HepG2 (cell line): ENCODE results near the gene SLC16A4. TPM values are rescaled to one million over a fixed set of nuclear protein-coding genes. Genes with fewer than 3 reads are reported as not detected.

Experiments
- ATAC-seq: fragments of 200-7000 bp; cut with Tn5 transposase; 3 replicates; pipeline ENCODE4 v1.9.1; 2020; ENCODE audit warnings: mild to moderate bottlenecking, moderate library complexity
- BruUV-seq: library from RNA; stranded (reverse); fragments of 400-500 nt; replicated peaks from 2 replicates; lab custom pipeline; 2021; lab: Mats Ljungman, UMichigan
- CTCF ChIA-PET: fragments of 300-600 bp; formaldehyde crosslinking; extraction: SDS; loops from one replicate; lab custom pipeline; 2021; ENCODE audit warnings: low total read pairs, inconsistent platforms, low intra/inter-chr PET ratio; lab: Yijun Ruan, JAX
- POLR2A ChIA-PET: fragments of 350-600 bp; sonication (Branson Sonifier 250); formaldehyde crosslinking; loops from one replicate; lab custom pipeline; 2020; ENCODE audit warnings: antibody characterized with exemption, inconsistent platforms; lab: Yijun Ruan, JAX
- DNase-seq: peaks from one replicate; pipeline ENCODE4 v3.0.0-alpha.2; 2015; ENCODE audit warnings: low spot score
- FAIRE-seq: peaks from 3 replicates; lab custom pipeline; 2011; peaks lifted over from hg19 to GRCh38; lab: Jason Lieb, UNC
- H2AFZ ChIP-seq: one replicate; pipeline ENCODE4 v1.6.1; 2011; ENCODE audit warnings: low read length, inconsistent platforms
- H3K27ac ChIP-seq: fragments of 300-600 bp; 3 replicates; pipeline ENCODE4 v1.8.0; 2011; ENCODE audit warnings: mixed run types, mild to moderate bottlenecking, mixed read lengths, low read length, inconsistent platforms; ENCODE audit not compliant: insufficient read depth; ENCODE audit errors: extremely low read length
- H3K27me3 ChIP-seq, 2 experiments: fragments of 200-600 bp in 1 of 2; 2 replicates in 1 of 2; 3 replicates in 1 of 2; pipeline versions ENCODE4 v1.6.0 to v1.8.0; 2011; ENCODE audit warnings: low read length in 2 of 2, mild to moderate bottlenecking in 2 of 2, moderate library complexity in 2 of 2, inconsistent platforms in 1 of 2; ENCODE audit not compliant: insufficient read depth in 2 of 2, control insufficient read depth in 1 of 2
- H3K36me3 ChIP-seq, 2 experiments: fragments of 200-600 bp in 1 of 2; replicated peaks in 1 of 2; 2 replicates in 1 of 2; 3 replicates in 1 of 2; pipeline versions ENCODE4 v1.5.1 to v1.8.0; 2011; ENCODE audit warnings: low read length in 2 of 2, inconsistent platforms in 1 of 2; ENCODE audit not compliant: insufficient read depth in 2 of 2, control insufficient read depth in 1 of 2
- H3K4me1 ChIP-seq: 2 replicates; pipeline ENCODE4 v1.5.1; 2012; ENCODE audit warnings: low read length, inconsistent platforms; ENCODE audit not compliant: insufficient read depth
- H3K4me2 ChIP-seq: 2 replicates; pipeline ENCODE4 v1.6.0; 2011; ENCODE audit warnings: low read depth, low read length, inconsistent platforms
- H3K4me3 ChIP-seq, 3 experiments: fragments of 200-600 bp in 1 of 3; sonication (generic), shearing (Covaris generic) in 1 of 3; replicated peaks in 1 of 3; 2 replicates each; pipeline ENCODE4 v1.5.1; 2011 to 2016; ENCODE audit warnings: low read length in 3 of 3, inconsistent platforms in 2 of 3, low read depth in 2 of 3, mild to moderate bottlenecking in 2 of 3, control low read depth in 1 of 3, mixed read lengths in 1 of 3; ENCODE audit not compliant: insufficient read depth in 1 of 3
- H3K79me2 ChIP-seq: one replicate; pipeline ENCODE4 v1.6.1; 2011; ENCODE audit warnings: low read length, inconsistent platforms; ENCODE audit not compliant: insufficient read depth
- H3K9ac ChIP-seq: 2 replicates; pipeline ENCODE4 v1.6.0; 2011; ENCODE audit warnings: mild to moderate bottlenecking, low read depth, low read length, inconsistent platforms; ENCODE audit not compliant: insufficient read depth
- H3K9me3 ChIP-seq: 2 replicates; pipeline ENCODE4 v1.5.1; 2012; ENCODE audit warnings: mild to moderate bottlenecking, low read length
- H4K20me1 ChIP-seq: 2 replicates; pipeline ENCODE4 v1.6.0; 2011; ENCODE audit warnings: inconsistent platforms, mild to moderate bottlenecking, low read length, moderate library complexity; ENCODE audit not compliant: insufficient read depth
- CEBPG ChIP-seq: IDR thresholded peaks from 2 replicates; pipeline ENCODE4 v1.6.1; 2016
- CENPT ChIP-seq: sonication (generic); formaldehyde crosslinking; IDR thresholded peaks from 2 replicates; pipeline ENCODE4 v1.8.0; 2022; ENCODE audit warnings: low read depth, mild to moderate bottlenecking, moderate library complexity, missing genetic modification reagents
- MAFF ChIP-seq: IDR thresholded peaks from 2 replicates; pipeline ENCODE4 v1.6.1; 2011; ENCODE audit warnings: low read depth, low read length, improper control_type of control experiment
- MAFK ChIP-seq, 2 experiments: IDR thresholded peaks in 1 of 2; conservative IDR thresholded peaks in 1 of 2; 2 replicates each; pipeline ENCODE4 v1.6.1; 2011; ENCODE audit warnings: improper control_type of control experiment in 2 of 2, low read length in 2 of 2
- SKI ChIP-seq: fragments of 450-650 bp; IDR thresholded peaks from one replicate; pipeline ENCODE4 v1.6.1; 2018; ENCODE audit warnings: mild to moderate bottlenecking; ENCODE audit not compliant: partially characterized antibody
- SPEN ChIP-seq: sonication (generic); formaldehyde crosslinking; IDR thresholded peaks from 2 replicates; pipeline ENCODE4 v1.5.1; 2020; ENCODE audit warnings: low read depth, mild to moderate bottlenecking, missing genetic modification reagents
- WGBS: methylation state at CpG from one replicate; pipeline ENCODE4 v1.1.6; 2017; ENCODE audit warnings: low lambda C conversion rate; 5-methylcytosine and 5-hydroxymethylcytosine counted together
- in situ Hi-C: cut with HindIII; loops from 2 replicates; pipeline ENCODE4 v1.10.0; 2017; ENCODE audit warnings: low pct_unique_long_range_greater_than_20kb; ENCODE audit not compliant: extremely low pct_ligation_motif_present
- intact Hi-C: fragments of 100-400 bp; cut with micrococcal nuclease; formaldehyde crosslinking; loops from one replicate; pipeline ENCODE4 v1.10.0; 2022; ENCODE audit not compliant: unreplicated experiment
- polyA plus RNA-seq, 8 experiments: library from polyadenylated mRNA; depleted of rRNA in 3 of 8; stranded (reverse) in 7 of 8; unstranded in 1 of 8; fragments of >200 nt; fragmentation: Illumina TruSeq in 4 of 8; extraction: Trizol in 4 of 8; gene quantifications; 2 replicates each; pipeline versions ENCODE4 v1.2.1 to v1.2.3, GENCODE V29; 2011 to 2016; ENCODE audit warnings: low read depth in 4 of 8, missing spikeins in 1 of 8, mixed read lengths in 1 of 8; ENCODE audit not compliant: insufficient read depth in 1 of 8
- total RNA-seq, 5 experiments: library from RNA; depleted of rRNA; stranded (reverse); fragments of >200 nt; fragmentation: Illumina TruSeq; extraction: Trizol; gene quantifications; 2 replicates each; pipeline ENCODE4 v1.2.3, GENCODE V29; 2016; ENCODE audit warnings: low read depth in 1 of 5
- TF ChIP-seq, protein P1 (sequence below): IDR thresholded peaks from 2 replicates; pipeline ENCODE4 v1.6.1; 2018; ENCODE audit warnings: missing genetic modification reagents, mild to moderate bottlenecking, missing compliant biosample characterization

Gene SLC16A4
- total and polyA plus RNA-seq, 2 of the 13 experiments (the other 11 are each of a cell fraction or from before 2014, with no cell fraction given) = 1.1 to 1.5 TPM

- ChIA-PET POLR2A (no interaction called here), CTCF (no interaction called here)
- H3K27me3 ChIP-seq = no peaks in the 10 kb centered on the region
Measured at GRCh38 chr1:110387048-110387754, 3.6 kb downstream of the SLC16A4 start.

GRCh38 chr1:110385369-110385768, 5.5 kb downstream of the SLC16A4 start:
- FAIRE-seq (no peak), DNase-seq (no peak), ATAC-seq (no peak)
- no peak overlapping the region for H3K27ac ChIP-seq
- ChIA-PET POLR2A (no interaction called here), CTCF (no interaction called here)
- no peak overlapping the region for H3K4me3 ChIP-seq
- H2AFZ ChIP-seq = no peak overlapping the region
- intact Hi-C loops (no loop called here), in situ Hi-C loops (no loop called here)
- no peaks in the 10 kb centered on the region for H4K20me1 ChIP-seq
- H3K9ac ChIP-seq = no peak overlapping the region
- WGBS = 100% methylated on average over 1 of the region's 1 CpG
- no peaks in the 10 kb centered on the region for H3K9me3 ChIP-seq
- peaks cover 5% of the 10 kb centered on the region for H3K4me1 ChIP-seq
- BruUV-seq = no TSS peak
- H3K36me3 ChIP-seq = no peaks in the 10 kb centered on the region
- TF ChIP-seq CEBPG (no peak), SPEN (no peak), SKI (no peak)
- no peaks in the 10 kb centered on the region for H3K27me3 ChIP-seq
- no peaks in the 10 kb centered on the region for H3K79me2 ChIP-seq
- H3K4me2 ChIP-seq = no peak overlapping the region

More at GRCh38 chr1:110387048-110387754, 3.6 kb downstream of the SLC16A4 start:
- BruUV-seq = no TSS peak
- Histone ChIP-seq H3K4me2 (no peak overlapping the region), H3K79me2 (no peaks in the 10 kb centered on the region), H3K36me3 (no peaks in the 10 kb centered on the region), H2AFZ (no peak overlapping the region), H3K9ac (no peak overlapping the region), H3K4me1 (peaks cover 17% of the 10 kb centered on the region)
- TF ChIP-seq MAFK (conservative IDR thresholded peaks at IDR 0.05 in 1 of 2, IDR thresholded peaks at IDR 0.05 in 1 of 2; ENCODE audit: low read length in 2 of 2) (peak; percentile 66 to 86), CENPT (CRISPR knock-in tag) (no peak), MAFF (peak; percentile 82)
- TF ChIP-seq, protein P1, sequence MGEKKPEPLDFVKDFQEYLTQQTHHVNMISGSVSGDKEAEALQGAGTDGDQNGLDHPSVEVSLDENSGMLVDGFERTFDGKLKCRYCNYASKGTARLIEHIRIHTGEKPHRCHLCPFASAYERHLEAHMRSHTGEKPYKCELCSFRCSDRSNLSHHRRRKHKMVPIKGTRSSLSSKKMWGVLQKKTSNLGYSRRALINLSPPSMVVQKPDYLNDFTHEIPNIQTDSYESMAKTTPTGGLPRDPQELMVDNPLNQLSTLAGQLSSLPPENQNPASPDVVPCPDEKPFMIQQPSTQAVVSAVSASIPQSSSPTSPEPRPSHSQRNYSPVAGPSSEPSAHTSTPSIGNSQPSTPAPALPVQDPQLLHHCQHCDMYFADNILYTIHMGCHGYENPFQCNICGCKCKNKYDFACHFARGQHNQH (CRISPR knock-in tag) = no peak
- TF ChIP-seq, all 625 proteins: peak for 2
- intact Hi-C loops = no loop called here
- Histone ChIP-seq H3K9me3 (no peaks in the 10 kb centered on the region), H3K4me3 (no peak overlapping the region), H3K27ac (no peak overlapping the region), H4K20me1 (no peaks in the 10 kb centered on the region)
- FAIRE-seq = no peak
- no peak for ATAC-seq
- WGBS = 97% methylated on average over 1 of the region's 1 CpG
- DNase-seq = no peak
- in situ Hi-C loops = no loop called here
